HL-60 (cell line): ENCODE data around the gene CHI3L2.

Experiments
- DNase-seq, 2 experiments: peaks; one replicate each; pipeline ENCODE4 v3.0.0-alpha.2; 2010 to 2020; ENCODE audit warnings: low read depth in 1 of 2, low spot score in 1 of 2
- H3K27ac ChIP-seq: fragments of 250-450 bp; sonication (Bioruptor Pico); replicated peaks from 2 replicates; pipeline ENCODE4 v1.5.1; 2020; ENCODE audit warnings: mild to moderate bottlenecking, moderate library complexity
- H3K27me3 ChIP-seq: fragments of 250-450 bp; sonication (Bioruptor Pico); 2 replicates; pipeline ENCODE4 v1.5.1; 2021; ENCODE audit warnings: mild to moderate bottlenecking, moderate library complexity; ENCODE audit not compliant: insufficient read depth, poor library complexity, severe bottlenecking
- H3K4me3 ChIP-seq: replicated peaks from 2 replicates; pipeline ENCODE4 v1.5.1; 2011; ENCODE audit warnings: mild to moderate bottlenecking, control low read depth, low read length; ENCODE audit not compliant: insufficient read depth
- GABPA ChIP-seq: IDR thresholded peaks from 2 replicates; pipeline ENCODE4 v1.6.1; 2012; ENCODE audit warnings: low read depth
- POLR2AphosphoS5 ChIP-seq: IDR thresholded peaks from 2 replicates; pipeline ENCODE4 v1.6.1; 2012; ENCODE audit warnings: low read depth
- SPI1 ChIP-seq: IDR thresholded peaks from 2 replicates; pipeline ENCODE4 v1.6.1; 2012; ENCODE audit warnings: low read depth, mild to moderate bottlenecking, borderline replicate concordance
- TF ChIP-seq, protein P1 (sequence below): IDR thresholded peaks from one replicate; pipeline ENCODE4 v1.5.1; 2011; ENCODE audit warnings: low read length, control low read depth, inconsistent platforms; ENCODE audit not compliant: insufficient read depth
- TF ChIP-seq, protein P2 (sequence below): IDR thresholded peaks from 2 replicates; pipeline ENCODE4 v1.6.1; 2012; ENCODE audit warnings: low read depth; ENCODE audit not compliant: insufficient replicate concordance

CHI3L2 gene

DNA sequence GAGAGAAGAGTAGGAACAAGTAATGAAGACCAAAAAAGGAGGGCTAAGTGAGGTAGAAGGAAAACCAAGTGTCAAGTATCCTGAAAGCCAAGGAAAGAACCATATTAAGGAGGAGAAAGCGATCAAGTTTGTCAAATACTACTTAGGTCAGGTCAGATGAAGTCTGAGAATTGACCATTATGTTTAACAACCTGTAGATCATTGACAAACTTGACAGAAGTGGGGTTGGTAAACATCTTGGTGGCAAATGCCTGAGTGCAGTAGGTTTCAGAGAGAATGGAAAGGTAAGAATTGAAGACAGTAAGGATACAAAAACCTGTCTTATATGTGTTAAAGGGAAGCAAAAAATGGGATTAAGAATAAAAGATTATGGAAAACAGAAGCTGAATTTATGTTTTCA lies 59.4 kb downstream of the CHI3L2 start:
- DNase-seq: no peak
- TF ChIP-seq POLR2AphosphoS5 (no peak), GABPA (no peak), SPI1 (no peak)
- TF ChIP-seq, protein P1, sequence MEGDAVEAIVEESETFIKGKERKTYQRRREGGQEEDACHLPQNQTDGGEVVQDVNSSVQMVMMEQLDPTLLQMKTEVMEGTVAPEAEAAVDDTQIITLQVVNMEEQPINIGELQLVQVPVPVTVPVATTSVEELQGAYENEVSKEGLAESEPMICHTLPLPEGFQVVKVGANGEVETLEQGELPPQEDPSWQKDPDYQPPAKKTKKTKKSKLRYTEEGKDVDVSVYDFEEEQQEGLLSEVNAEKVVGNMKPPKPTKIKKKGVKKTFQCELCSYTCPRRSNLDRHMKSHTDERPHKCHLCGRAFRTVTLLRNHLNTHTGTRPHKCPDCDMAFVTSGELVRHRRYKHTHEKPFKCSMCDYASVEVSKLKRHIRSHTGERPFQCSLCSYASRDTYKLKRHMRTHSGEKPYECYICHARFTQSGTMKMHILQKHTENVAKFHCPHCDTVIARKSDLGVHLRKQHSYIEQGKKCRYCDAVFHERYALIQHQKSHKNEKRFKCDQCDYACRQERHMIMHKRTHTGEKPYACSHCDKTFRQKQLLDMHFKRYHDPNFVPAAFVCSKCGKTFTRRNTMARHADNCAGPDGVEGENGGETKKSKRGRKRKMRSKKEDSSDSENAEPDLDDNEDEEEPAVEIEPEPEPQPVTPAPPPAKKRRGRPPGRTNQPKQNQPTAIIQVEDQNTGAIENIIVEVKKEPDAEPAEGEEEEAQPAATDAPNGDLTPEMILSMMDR: no peak
- TF ChIP-seq, protein P2, sequence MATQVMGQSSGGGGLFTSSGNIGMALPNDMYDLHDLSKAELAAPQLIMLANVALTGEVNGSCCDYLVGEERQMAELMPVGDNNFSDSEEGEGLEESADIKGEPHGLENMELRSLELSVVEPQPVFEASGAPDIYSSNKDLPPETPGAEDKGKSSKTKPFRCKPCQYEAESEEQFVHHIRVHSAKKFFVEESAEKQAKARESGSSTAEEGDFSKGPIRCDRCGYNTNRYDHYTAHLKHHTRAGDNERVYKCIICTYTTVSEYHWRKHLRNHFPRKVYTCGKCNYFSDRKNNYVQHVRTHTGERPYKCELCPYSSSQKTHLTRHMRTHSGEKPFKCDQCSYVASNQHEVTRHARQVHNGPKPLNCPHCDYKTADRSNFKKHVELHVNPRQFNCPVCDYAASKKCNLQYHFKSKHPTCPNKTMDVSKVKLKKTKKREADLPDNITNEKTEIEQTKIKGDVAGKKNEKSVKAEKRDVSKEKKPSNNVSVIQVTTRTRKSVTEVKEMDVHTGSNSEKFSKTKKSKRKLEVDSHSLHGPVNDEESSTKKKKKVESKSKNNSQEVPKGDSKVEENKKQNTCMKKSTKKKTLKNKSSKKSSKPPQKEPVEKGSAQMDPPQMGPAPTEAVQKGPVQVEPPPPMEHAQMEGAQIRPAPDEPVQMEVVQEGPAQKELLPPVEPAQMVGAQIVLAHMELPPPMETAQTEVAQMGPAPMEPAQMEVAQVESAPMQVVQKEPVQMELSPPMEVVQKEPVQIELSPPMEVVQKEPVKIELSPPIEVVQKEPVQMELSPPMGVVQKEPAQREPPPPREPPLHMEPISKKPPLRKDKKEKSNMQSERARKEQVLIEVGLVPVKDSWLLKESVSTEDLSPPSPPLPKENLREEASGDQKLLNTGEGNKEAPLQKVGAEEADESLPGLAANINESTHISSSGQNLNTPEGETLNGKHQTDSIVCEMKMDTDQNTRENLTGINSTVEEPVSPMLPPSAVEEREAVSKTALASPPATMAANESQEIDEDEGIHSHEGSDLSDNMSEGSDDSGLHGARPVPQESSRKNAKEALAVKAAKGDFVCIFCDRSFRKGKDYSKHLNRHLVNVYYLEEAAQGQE: no peak
- Histone ChIP-seq H3K27me3 (peaks cover 3% of the 10 kb centered on the region), H3K4me3 (no peak overlapping the region), H3K27ac (no peak overlapping the region)

DNA sequence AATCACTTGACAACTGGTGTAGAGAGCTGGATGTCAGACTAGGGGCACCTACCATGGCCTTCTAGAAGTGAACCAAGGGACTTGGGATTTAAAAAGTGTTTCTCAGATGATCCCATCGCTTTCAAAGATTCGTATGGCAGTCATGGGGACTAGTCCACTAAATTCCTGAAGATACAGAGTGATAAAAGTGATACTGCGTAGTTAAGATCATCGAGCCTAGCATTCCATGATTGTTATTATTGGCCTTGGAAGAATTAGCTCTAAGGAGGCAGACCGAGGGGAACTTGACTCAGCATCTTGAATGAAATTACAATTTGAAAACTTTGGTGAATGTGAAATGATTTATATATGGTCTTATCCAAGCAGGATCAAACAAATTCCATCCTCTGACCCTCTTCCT lies 61.9 kb downstream of the CHI3L2 start:
- TF ChIP-seq, protein P1: no peak
- TF ChIP-seq POLR2AphosphoS5 (no peak), SPI1 (no peak), GABPA (no peak)
- TF ChIP-seq, protein P2: no peak
- Histone ChIP-seq H3K4me3 (no peak overlapping the region), H3K27me3 (peaks cover 3% of the 10 kb centered on the region)

DNA sequence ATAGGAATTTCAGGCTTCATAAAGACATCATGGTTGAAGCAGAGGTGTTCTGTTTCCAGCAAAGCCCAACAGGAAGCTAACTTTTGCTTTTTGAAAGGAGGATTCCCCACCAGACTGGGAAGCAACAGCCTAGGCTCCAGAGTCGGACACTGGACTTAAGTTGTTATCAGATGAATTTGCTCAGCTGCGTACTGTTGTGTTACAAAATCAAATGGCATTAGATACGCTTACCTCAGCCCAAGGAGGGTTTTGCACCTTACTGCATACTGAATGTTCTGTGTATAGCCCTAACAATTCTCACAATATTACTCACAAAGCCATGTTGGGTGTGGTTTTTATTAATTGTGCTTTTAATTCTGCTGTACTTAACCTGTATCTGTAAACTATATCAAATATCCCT lies 62.6 kb downstream of the CHI3L2 start:
- DNase-seq: no peak
- TF ChIP-seq SPI1: no peak
- TF ChIP-seq GABPA: no peak
- TF ChIP-seq, protein P2: no peak
- no peak for TF ChIP-seq POLR2AphosphoS5
- TF ChIP-seq, protein P1: no peak
- no peak overlapping the region for H3K4me3 ChIP-seq
- H3K27me3 ChIP-seq: peaks cover 3% of the 10 kb centered on the region
- no peak overlapping the region for H3K27ac ChIP-seq

More for the DNA sequence above, 61.9 kb downstream of the CHI3L2 start:
- DNase-seq: no peak
- H3K27ac ChIP-seq: no peak overlapping the region
